Tibial nerve (tissue), 4 donors: ENCODE measurements around the gene CTNS. TPM values are rescaled to one million over a fixed set of nuclear protein-coding genes. Genes with fewer than 3 reads are reported as not detected.

Experiments used
- DNase-seq, 2 donors: peaks; one replicate each; pipeline ENCODE4 v3.0.0-alpha.2; 2019; ENCODE audit warnings: low spot score in 2 of 2
- H3K27ac ChIP-seq, 4 donors: fragments of 200-600 bp; sonication (generic) in 3 of 4; one replicate each; pipeline ENCODE4 v1.5.1; 2017 to 2019; ENCODE audit warnings: mild to moderate bottlenecking in 1 of 4
- H3K27me3 ChIP-seq, 2 donors: fragments of 200-600 bp; sonication (generic) in 1 of 2; one replicate each; pipeline versions ENCODE4 v1.5.1 to v1.6.0; 2017 to 2019
- H3K36me3 ChIP-seq, 3 donors: fragments of 200-600 bp; sonication (generic); one replicate each; pipeline ENCODE4 v1.5.1; 2018 to 2019
- H3K4me1 ChIP-seq, 4 donors: fragments of 200-600 bp; sonication (generic) in 3 of 4; one replicate each; pipeline ENCODE4 v1.5.1; 2017 to 2019
- H3K4me3 ChIP-seq, 4 donors: fragments of 200-600 bp; sonication (generic) in 3 of 4; one replicate each; pipeline ENCODE4 v1.5.1; 2017 to 2019; ENCODE audit warnings: mild to moderate bottlenecking in 1 of 4, moderate library complexity in 1 of 4
- H3K9me3 ChIP-seq, 4 donors: fragments of 200-600 bp; sonication (generic) in 3 of 4; one replicate each; pipeline ENCODE4 v1.5.1; 2017 to 2019
- CTCF ChIP-seq, 5 experiments: fragments of 200-600 bp in 3 of 5; fragments of 450-650 bp in 2 of 5; sonication (generic) in 3 of 5; IDR thresholded peaks; one replicate each; pipeline ENCODE4 v1.5.1; 2016 to 2019; ENCODE audit warnings: antibody characterized with exemption in 5 of 5, mild to moderate bottlenecking in 3 of 5, moderate library complexity in 2 of 5
- EP300 ChIP-seq, 2 donors: sonication (generic); formaldehyde crosslinking; IDR thresholded peaks; one replicate each; pipeline ENCODE4 v1.6.1; 2017; ENCODE audit warnings: antibody characterized with exemption in 2 of 2, mild to moderate bottlenecking in 1 of 2
- POLR2A ChIP-seq, 2 donors: fragments of 450-650 bp; IDR thresholded peaks; one replicate each; pipeline ENCODE4 v1.6.1; 2017; ENCODE audit warnings: antibody characterized with exemption in 2 of 2, mild to moderate bottlenecking in 2 of 2, moderate library complexity in 2 of 2
- WGBS, 2 donors: methylation state at CpG; one replicate each; pipeline ENCODE4 v1.1.5; 2018; 5-methylcytosine and 5-hydroxymethylcytosine counted together
- total RNA-seq, 4 donors: library from RNA; depleted of rRNA; stranded (reverse); fragments of >200 nt; gene quantifications; one replicate each; pipeline ENCODE4 v1.1.0, GENCODE V29; 2016

The CTNS gene
- total RNA-seq, 4 donors from 2014 or later, result 42.9 to 62.1 (median 50.6) TPM

- no peak for DNase-seq
- H3K27ac ChIP-seq, result peak overlapping the region; percentile 54 to 99 (median 82)
- H3K4me1 ChIP-seq, result peaks cover 4 to 73% (median 26%) of the 10 kb centered on the region in 4 donors
- peak in 1 of 5 experiments; percentile 2 for TF ChIP-seq CTCF (IDR thresholded peaks at IDR 0.05)
- TF ChIP-seq EP300 (IDR thresholded peaks at IDR 0.05), result no peak
- H3K4me3 ChIP-seq, result no peak overlapping the region
- no peaks in the 10 kb centered on the region for H3K9me3 ChIP-seq
- no peaks in the 10 kb centered on the region for H3K27me3 ChIP-seq
- 33 to 34% methylated on average over 14 to 15 of the region's 22 CpGs for WGBS, 2 donors
- H3K36me3 ChIP-seq, result peaks cover 0 to 43% (median 0%) of the 10 kb centered on the region in 3 donors
These were observed 22.4 kb downstream of the CTNS start for GRCh38 chr17:3658784-3659449.

GRCh38 chr17:3659541-3660111, 23.1 kb downstream of the CTNS start:
- 11 to 17% methylated on average over 12 to 19 of the region's 22 CpGs for whole genome bisulfite sequencing, 2 donors
- DNase-seq, result peak; percentile 71 to 74

GRCh38 chr17:3660311-3660891, 23.8 kb downstream of the CTNS start:
- Histone ChIP-seq H3K4me1 (peaks cover 4 to 81% (median 26%) of the 10 kb centered on the region in 4 donors), H3K36me3 (peaks cover 0 to 54% (median 0%) of the 10 kb centered on the region in 3 donors), H3K27me3 (no peaks in the 10 kb centered on the region), H3K9me3 (no peaks in the 10 kb centered on the region), H3K4me3 (no peak overlapping the region), H3K27ac (peak overlapping the region; percentile 54 to 99 (median 82))
- WGBS, 2 donors, result 44 to 56% methylated on average over 14 to 20 of the region's 23 CpGs
- TF ChIP-seq EP300 (IDR thresholded peaks at IDR 0.05) (no peak), POLR2A (IDR thresholded peaks at IDR 0.05) (no peak), CTCF (IDR thresholded peaks at IDR 0.05) (no peak)
- no peak for DNase-seq

More at GRCh38 chr17:3659541-3660111, 23.1 kb downstream of the CTNS start:
- no peaks in the 10 kb centered on the region for H3K9me3 ChIP-seq
- H3K27me3 ChIP-seq, result no peaks in the 10 kb centered on the region
- H3K4me3 ChIP-seq, result no peak overlapping the region
- peaks cover 0 to 50% (median 0%) of the 10 kb centered on the region in 3 donors for H3K36me3 ChIP-seq
- TF ChIP-seq EP300 (IDR thresholded peaks at IDR 0.05) (peak in 1 of 2 donors; percentile 95), POLR2A (IDR thresholded peaks at IDR 0.05) (peak in 1 of 2 donors; percentile 34), CTCF (IDR thresholded peaks at IDR 0.05) (peak in 4 of 5 experiments; percentile 5 to 66 (median 36))
- H3K27ac ChIP-seq, result peak overlapping the region; percentile 54 to 99 (median 82)
- H3K4me1 ChIP-seq, result peaks cover 4 to 81% (median 26%) of the 10 kb centered on the region in 4 donors

GRCh38 chr17:3663102-3664011, 26.8 kb downstream of the CTNS start:
- DNase-seq, result no peak
- peaks cover 0 to 36% (median 0%) of the 10 kb centered on the region in 3 donors for H3K36me3 ChIP-seq
- no peaks in the 10 kb centered on the region for H3K27me3 ChIP-seq
- H3K27ac ChIP-seq, result peak overlapping the region; percentile 12 to 99 (median 68)
- peaks cover 4 to 76% (median 38%) of the 10 kb centered on the region in 4 donors for H3K4me1 ChIP-seq
- H3K4me3 ChIP-seq, result no peak overlapping the region
- 84 to 86% methylated on average over 23 to 33 of the region's 33 CpGs for WGBS, 2 donors
- TF ChIP-seq CTCF (IDR thresholded peaks at IDR 0.05), result no peak
- no peak for TF ChIP-seq EP300 (IDR thresholded peaks at IDR 0.05)
- TF ChIP-seq POLR2A (IDR thresholded peaks at IDR 0.05), result no peak
- H3K9me3 ChIP-seq, result no peaks in the 10 kb centered on the region
